ENCODE data around the gene FAM32A. TPM values are rescaled to one million over a fixed set of nuclear protein-coding genes. Genes with fewer than 3 reads are reported as not detected.

Gene FAM32A
- total and polyA plus RNA-seq, 2 of the 8 experiments (the other 6 are each of a cell fraction or from before 2014, with no cell fraction given): 75.6 to 105 TPM

DNA sequence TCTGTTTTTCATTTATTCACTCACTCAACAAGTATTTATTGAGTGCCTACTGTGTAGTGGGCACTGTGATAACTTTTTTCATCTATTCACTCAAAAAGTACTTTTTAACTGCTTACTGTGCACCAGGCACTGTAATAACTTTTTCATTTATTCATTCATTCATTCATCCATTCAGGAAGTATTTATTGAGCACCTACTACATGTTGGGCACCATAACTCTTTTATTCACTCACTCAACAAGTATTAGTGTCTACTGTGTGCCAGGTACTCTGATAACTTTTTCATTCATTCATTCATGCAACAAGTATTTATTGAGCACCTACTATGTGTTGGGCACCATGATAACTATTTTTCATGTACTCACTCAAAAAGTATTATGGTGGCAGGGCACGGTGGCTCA lies 18.8 kb upstream of the FAM32A start (continued):
- TF ChIP-seq JUND (IDR thresholded peaks at IDR 0.05; ENCODE audit: low read length) (no peak), CEBPB (IDR thresholded peaks at IDR 0.05; ENCODE audit: low read depth, low read length) (no peak), SRF (IDR thresholded peaks at IDR 0.05; ENCODE audit: low read depth, low read length) (no peak), BCL11A (IDR thresholded peaks at IDR 0.05; ENCODE audit: low read depth in 2 of 2, low read length in 2 of 2) (no peak), CHD1 (IDR thresholded peaks at IDR 0.05; ENCODE audit: low read depth, low read length) (no peak)
- TF ChIP-seq, protein P1, sequence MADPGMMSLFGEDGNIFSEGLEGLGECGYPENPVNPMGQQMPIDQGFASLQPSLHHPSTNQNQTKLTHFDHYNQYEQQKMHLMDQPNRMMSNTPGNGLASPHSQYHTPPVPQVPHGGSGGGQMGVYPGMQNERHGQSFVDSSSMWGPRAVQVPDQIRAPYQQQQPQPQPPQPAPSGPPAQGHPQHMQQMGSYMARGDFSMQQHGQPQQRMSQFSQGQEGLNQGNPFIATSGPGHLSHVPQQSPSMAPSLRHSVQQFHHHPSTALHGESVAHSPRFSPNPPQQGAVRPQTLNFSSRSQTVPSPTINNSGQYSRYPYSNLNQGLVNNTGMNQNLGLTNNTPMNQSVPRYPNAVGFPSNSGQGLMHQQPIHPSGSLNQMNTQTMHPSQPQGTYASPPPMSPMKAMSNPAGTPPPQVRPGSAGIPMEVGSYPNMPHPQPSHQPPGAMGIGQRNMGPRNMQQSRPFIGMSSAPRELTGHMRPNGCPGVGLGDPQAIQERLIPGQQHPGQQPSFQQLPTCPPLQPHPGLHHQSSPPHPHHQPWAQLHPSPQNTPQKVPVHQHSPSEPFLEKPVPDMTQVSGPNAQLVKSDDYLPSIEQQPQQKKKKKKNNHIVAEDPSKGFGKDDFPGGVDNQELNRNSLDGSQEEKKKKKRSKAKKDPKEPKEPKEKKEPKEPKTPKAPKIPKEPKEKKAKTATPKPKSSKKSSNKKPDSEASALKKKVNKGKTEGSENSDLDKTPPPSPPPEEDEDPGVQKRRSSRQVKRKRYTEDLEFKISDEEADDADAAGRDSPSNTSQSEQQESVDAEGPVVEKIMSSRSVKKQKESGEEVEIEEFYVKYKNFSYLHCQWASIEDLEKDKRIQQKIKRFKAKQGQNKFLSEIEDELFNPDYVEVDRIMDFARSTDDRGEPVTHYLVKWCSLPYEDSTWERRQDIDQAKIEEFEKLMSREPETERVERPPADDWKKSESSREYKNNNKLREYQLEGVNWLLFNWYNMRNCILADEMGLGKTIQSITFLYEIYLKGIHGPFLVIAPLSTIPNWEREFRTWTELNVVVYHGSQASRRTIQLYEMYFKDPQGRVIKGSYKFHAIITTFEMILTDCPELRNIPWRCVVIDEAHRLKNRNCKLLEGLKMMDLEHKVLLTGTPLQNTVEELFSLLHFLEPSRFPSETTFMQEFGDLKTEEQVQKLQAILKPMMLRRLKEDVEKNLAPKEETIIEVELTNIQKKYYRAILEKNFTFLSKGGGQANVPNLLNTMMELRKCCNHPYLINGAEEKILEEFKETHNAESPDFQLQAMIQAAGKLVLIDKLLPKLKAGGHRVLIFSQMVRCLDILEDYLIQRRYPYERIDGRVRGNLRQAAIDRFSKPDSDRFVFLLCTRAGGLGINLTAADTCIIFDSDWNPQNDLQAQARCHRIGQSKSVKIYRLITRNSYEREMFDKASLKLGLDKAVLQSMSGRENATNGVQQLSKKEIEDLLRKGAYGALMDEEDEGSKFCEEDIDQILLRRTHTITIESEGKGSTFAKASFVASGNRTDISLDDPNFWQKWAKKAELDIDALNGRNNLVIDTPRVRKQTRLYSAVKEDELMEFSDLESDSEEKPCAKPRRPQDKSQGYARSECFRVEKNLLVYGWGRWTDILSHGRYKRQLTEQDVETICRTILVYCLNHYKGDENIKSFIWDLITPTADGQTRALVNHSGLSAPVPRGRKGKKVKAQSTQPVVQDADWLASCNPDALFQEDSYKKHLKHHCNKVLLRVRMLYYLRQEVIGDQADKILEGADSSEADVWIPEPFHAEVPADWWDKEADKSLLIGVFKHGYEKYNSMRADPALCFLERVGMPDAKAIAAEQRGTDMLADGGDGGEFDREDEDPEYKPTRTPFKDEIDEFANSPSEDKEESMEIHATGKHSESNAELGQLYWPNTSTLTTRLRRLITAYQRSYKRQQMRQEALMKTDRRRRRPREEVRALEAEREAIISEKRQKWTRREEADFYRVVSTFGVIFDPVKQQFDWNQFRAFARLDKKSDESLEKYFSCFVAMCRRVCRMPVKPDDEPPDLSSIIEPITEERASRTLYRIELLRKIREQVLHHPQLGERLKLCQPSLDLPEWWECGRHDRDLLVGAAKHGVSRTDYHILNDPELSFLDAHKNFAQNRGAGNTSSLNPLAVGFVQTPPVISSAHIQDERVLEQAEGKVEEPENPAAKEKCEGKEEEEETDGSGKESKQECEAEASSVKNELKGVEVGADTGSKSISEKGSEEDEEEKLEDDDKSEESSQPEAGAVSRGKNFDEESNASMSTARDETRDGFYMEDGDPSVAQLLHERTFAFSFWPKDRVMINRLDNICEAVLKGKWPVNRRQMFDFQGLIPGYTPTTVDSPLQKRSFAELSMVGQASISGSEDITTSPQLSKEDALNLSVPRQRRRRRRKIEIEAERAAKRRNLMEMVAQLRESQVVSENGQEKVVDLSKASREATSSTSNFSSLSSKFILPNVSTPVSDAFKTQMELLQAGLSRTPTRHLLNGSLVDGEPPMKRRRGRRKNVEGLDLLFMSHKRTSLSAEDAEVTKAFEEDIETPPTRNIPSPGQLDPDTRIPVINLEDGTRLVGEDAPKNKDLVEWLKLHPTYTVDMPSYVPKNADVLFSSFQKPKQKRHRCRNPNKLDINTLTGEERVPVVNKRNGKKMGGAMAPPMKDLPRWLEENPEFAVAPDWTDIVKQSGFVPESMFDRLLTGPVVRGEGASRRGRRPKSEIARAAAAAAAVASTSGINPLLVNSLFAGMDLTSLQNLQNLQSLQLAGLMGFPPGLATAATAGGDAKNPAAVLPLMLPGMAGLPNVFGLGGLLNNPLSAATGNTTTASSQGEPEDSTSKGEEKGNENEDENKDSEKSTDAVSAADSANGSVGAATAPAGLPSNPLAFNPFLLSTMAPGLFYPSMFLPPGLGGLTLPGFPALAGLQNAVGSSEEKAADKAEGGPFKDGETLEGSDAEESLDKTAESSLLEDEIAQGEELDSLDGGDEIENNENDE (IDR thresholded peaks at IDR 0.05; ENCODE audit: insufficient replicate concordance, low read length): no peak

All from H1 (cell line).